Thyroid gland (tissue), 4 donors: ENCODE data around the gene USP48. TPM values are rescaled to one million over a fixed set of nuclear protein-coding genes. Genes with fewer than 3 reads are reported as not detected.

Experiments
- DNase-seq, 2 donors: peaks; one replicate each; pipeline ENCODE4 v3.0.0-alpha.2; 2019
- H3K27ac ChIP-seq, 3 donors: fragments of 200-600 bp; sonication (generic); 1 replicate in 2 of 3; 2 replicates in 1 of 3; pipeline ENCODE4 v1.5.1; 2016 to 2019; ENCODE audit warnings: mild to moderate bottlenecking in 1 of 3, moderate library complexity in 1 of 3
- H3K27me3 ChIP-seq: fragments of 200-600 bp; sonication (generic); one replicate; pipeline ENCODE4 v1.5.1; 2019
- H3K36me3 ChIP-seq, 2 donors: fragments of 200-600 bp; sonication (generic); one replicate each; pipeline ENCODE4 v1.5.1; 2016 to 2019
- H3K4me1 ChIP-seq, 2 donors: fragments of 200-600 bp; sonication (generic); one replicate each; pipeline ENCODE4 v1.5.1; 2017 to 2019
- H3K4me3 ChIP-seq, 3 donors: fragments of 200-600 bp; sonication (generic); replicated peaks in 1 of 3; 1 replicate in 2 of 3; 2 replicates in 1 of 3; pipeline ENCODE4 v1.5.1; 2016; ENCODE audit warnings: mild to moderate bottlenecking in 1 of 3
- H3K9me3 ChIP-seq: fragments of 200-600 bp; sonication (generic); one replicate; pipeline ENCODE4 v1.5.1; 2017
- CTCF ChIP-seq, 6 experiments: fragments of 200-600 bp in 3 of 6; fragments of 450-650 bp in 3 of 6; sonication (generic) in 3 of 6; IDR thresholded peaks; one replicate each; pipeline ENCODE4 v1.5.1; 2016 to 2019; ENCODE audit warnings: antibody characterized with exemption in 6 of 6, mild to moderate bottlenecking in 2 of 6, inconsistent platforms in 1 of 6, moderate library complexity in 1 of 6
- POLR2A ChIP-seq, 2 donors: fragments of 450-650 bp; IDR thresholded peaks; one replicate each; pipeline ENCODE4 v1.6.1; 2017; ENCODE audit warnings: antibody characterized with exemption in 2 of 2, mild to moderate bottlenecking in 2 of 2, moderate library complexity in 1 of 2
- WGBS, 2 donors: methylation state at CpG; one replicate each; pipeline ENCODE4 v1.1.5; 2017; 5-methylcytosine and 5-hydroxymethylcytosine counted together
- intact Hi-C: fragments of 100-400 bp; cut with DNase I; formaldehyde crosslinking; loops from one replicate; pipeline ENCODE4 v1.15.1; 2023
- total RNA-seq, 4 donors: library from RNA; depleted of rRNA; stranded (reverse); fragments of >200 nt; gene quantifications; one replicate each; pipeline ENCODE4 v1.2.3, GENCODE V29; 2016

The USP48 gene
- total RNA-seq, 4 donors from 2014 or later, result 77.4 to 113 (median 88.5) TPM

GRCh38 chr1:21673277-21673780 lies 109.6 kb downstream of the USP48 start:
- TF ChIP-seq CTCF (IDR thresholded peaks at IDR 0.05) (no peak), POLR2A (IDR thresholded peaks at IDR 0.05) (peak in 1 of 2 donors; percentile 53)
- peak; percentile 91 to 92 for DNase-seq
- Histone ChIP-seq H3K4me3 (no peak overlapping the region), H3K27me3 (no peaks in the 10 kb centered on the region), H3K4me1 (peaks cover 77 to 82% of the 10 kb centered on the region in 2 donors), H3K27ac (peak overlapping the region; percentile 74 to 93 (median 80)), H3K36me3 (peaks cover 0 to under 1% of the 10 kb centered on the region in 2 donors), H3K9me3 (no peaks in the 10 kb centered on the region)
- WGBS, 2 donors, result 2 to 4% methylated on average over 9 of the region's 9 CpGs
- intact Hi-C loops, result no loop called here

- intact Hi-C loops, result no loop called here
- TF ChIP-seq CTCF (IDR thresholded peaks at IDR 0.05) (no peak), POLR2A (IDR thresholded peaks at IDR 0.05) (no peak)
- peaks cover 77 to 84% of the 10 kb centered on the region in 2 donors for H3K4me1 ChIP-seq
- H3K4me3 ChIP-seq, result no peak overlapping the region
- WGBS, 2 donors, result 50 to 73% methylated on average over 10 of the region's 10 CpGs
- no peaks in the 10 kb centered on the region for H3K36me3 ChIP-seq
- H3K27ac ChIP-seq, result peak overlapping the region; percentile 74 to 93 (median 80)
- no peaks in the 10 kb centered on the region for H3K27me3 ChIP-seq
- no peaks in the 10 kb centered on the region for H3K9me3 ChIP-seq
- DNase-seq, result no peak
Observed at GRCh38 chr1:21672478-21673276, 110.3 kb downstream of the USP48 start.

DNA sequence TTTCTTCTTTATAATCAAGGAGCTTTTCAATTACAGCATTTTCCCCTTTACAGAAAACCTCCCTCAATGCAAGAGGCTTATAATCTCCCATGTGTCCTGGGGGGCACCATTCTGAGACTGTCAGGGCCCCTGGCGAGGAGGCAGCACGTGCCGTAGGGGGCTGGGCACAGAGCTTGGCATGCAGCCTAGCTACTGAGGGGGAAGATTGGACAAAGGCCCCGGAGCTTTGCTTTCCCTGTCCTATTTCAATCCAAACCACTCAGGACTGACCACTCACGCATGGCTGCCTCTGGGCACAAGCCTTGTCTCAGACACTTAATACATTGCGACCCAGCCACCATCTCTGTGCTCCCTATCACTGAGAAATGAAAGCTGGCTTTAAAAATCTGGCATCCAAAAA lies 111.0 kb downstream of the USP48 start:
- Histone ChIP-seq H3K36me3 (no peaks in the 10 kb centered on the region), H3K4me1 (peaks cover 80 to 89% of the 10 kb centered on the region in 2 donors), H3K4me3 (no peak overlapping the region), H3K27me3 (no peaks in the 10 kb centered on the region), H3K9me3 (no peaks in the 10 kb centered on the region), H3K27ac (peak overlapping the region; percentile 76 to 94 (median 93))
- peak; percentile 94 for DNase-seq
- 13 to 20% methylated on average over 6 of the region's 6 CpGs for WGBS, 2 donors
- TF ChIP-seq POLR2A (IDR thresholded peaks at IDR 0.05), result no peak
- intact Hi-C loops, result no loop called here

DNA sequence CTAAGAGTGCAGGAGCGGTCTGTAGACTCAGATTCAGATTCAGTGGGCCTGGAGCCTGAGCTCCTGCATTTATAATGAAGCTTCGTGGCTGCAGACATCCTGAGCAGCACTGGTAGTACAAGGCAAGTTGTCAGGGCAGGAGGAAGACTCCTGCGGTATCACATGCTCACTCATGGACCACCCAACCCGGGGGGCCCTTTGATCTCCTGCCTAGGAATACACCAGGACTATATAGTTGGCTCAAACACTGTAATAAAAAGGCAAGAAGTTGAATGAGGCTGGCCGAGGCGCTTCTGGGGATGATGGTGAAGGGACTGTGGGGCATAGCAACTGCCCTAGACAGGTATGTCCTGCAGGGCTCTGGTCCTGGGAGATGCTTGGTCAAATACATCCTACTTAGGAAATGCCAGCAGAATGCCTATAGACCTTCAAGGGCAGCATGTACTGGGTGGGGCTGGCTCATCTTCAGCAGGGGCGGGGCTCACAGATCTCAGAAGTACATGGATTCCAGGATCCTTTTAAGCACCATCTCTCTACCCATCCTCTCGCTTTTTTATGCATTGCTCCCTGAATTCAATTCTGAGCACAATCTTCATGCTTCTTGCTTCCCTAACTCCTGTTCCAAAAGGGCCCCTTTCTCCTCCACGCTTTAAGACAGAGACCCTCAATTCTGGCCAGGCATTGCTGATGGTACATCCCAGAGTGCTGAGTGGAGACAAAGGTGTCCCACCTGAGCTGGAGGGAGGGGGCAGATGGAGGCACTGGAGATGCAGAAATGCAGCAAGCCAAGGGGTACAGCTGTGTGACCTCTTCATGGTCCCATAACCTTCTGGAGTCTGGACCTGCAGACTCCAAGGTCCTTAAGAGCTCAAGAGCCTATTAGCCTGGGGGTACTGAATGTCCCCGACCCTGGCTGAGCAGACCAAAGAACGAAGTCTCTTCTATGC lies 111.7 kb downstream of the USP48 start:
- WGBS, 2 donors, result 69 to 71% methylated on average over 10 to 11 of the region's 11 CpGs
- intact Hi-C loops, result no loop called here
- H3K27me3 ChIP-seq, result no peaks in the 10 kb centered on the region
- H3K36me3 ChIP-seq, result no peaks in the 10 kb centered on the region
- no peaks in the 10 kb centered on the region for H3K9me3 ChIP-seq
- peaks cover 80 to 89% of the 10 kb centered on the region in 2 donors for H3K4me1 ChIP-seq
- TF ChIP-seq CTCF (IDR thresholded peaks at IDR 0.05) (no peak), POLR2A (IDR thresholded peaks at IDR 0.05) (no peak)
- H3K27ac ChIP-seq, result peak overlapping the region; percentile 76 to 94 (median 93)
- DNase-seq, result peak in 1 of 2 donors; percentile 79
- no peak overlapping the region for H3K4me3 ChIP-seq
